HL-60 (cell line): ENCODE measurements around the gene CAMK1D.

Experiments used
- CTCF ChIP-seq: IDR thresholded peaks from one replicate; pipeline ENCODE4 v1.5.1; 2011; ENCODE audit warnings: low read length, control low read depth, inconsistent platforms; ENCODE audit not compliant: insufficient read depth
- GABPA ChIP-seq: IDR thresholded peaks from 2 replicates; pipeline ENCODE4 v1.6.1; 2012; ENCODE audit warnings: low read depth
- POLR2AphosphoS5 ChIP-seq: IDR thresholded peaks from 2 replicates; pipeline ENCODE4 v1.6.1; 2012; ENCODE audit warnings: low read depth
- REST ChIP-seq: IDR thresholded peaks from 2 replicates; pipeline ENCODE4 v1.6.1; 2012; ENCODE audit warnings: low read depth; ENCODE audit not compliant: insufficient replicate concordance

- TF ChIP-seq CTCF (no peak), REST (no peak), POLR2AphosphoS5 (no peak), GABPA (no peak)
These were observed 154.8 kb downstream of the CAMK1D start for GRCh38 chr10:12504176-12504575.
